Activated CD4-positive, CD25-positive, alpha-beta regulatory T cell treated with anti-CD3 and anti-CD28 coated beads, Interleukin-2, amount 50 U/mL, for 72 hours (primary cell): ENCODE results near the gene C12orf50.
"Not testable (repeated sequence)": the region's sequence is repeated elsewhere in the genome, so short reads cannot be mapped to it uniquely, and the experiment has no call there.

Experiments used
- DNase-seq: peaks from one replicate; pipeline ENCODE4 v3.0.0; 2021

Gene C12orf50, protein sequence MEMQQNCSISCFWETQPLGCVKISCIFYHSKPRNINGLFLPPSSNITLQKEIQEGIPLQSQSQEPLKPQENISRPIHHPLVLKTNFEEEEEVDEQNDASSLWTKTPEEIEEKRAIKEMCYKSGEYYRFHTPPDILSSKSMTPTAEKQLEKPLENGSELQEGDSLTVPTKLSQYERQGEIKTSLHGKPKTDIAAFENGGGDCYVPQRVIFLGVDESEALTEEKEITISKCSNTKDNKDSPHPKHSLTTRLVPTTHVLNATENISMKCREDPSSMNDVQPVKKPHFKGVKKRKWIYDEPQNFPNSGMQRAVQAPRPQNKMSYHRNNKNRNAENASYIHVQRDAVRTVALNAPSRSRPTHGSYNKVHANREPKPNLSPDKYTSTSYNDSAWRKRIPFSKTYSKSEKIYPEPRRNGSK

DNA sequence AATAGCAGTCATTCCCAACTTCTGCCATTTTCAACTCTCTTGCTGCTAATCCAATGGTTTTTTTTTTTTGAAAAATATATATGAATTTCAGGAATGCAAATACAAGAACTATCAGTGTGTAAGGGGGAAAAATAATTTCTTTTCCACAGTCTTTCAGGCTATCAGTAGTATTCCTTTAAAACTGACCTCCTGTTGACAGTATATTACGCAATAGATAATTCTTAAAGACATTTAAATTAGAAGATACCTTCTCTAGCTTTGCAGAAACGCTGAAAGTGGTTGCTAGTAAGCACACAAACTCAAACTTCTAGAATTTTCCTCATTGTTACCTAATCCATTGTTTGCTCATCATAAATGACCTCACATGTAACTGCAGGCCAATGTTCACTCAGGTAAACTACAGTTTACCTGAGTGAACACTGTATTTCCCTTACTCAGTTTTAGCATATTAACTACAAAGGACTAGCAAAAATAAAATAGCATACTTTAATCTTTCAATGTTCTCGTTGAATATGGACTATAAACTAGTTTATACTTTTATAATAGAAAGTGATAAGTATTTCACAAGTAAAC is at the start of gene C12orf50:
C12orf50 (minus strand) TSS at position 309 of the 573 bp plus-strand sequence. CDS start 2,439 bp downstream, outside the sequence.
- DNase-seq, result no peak

DNA sequence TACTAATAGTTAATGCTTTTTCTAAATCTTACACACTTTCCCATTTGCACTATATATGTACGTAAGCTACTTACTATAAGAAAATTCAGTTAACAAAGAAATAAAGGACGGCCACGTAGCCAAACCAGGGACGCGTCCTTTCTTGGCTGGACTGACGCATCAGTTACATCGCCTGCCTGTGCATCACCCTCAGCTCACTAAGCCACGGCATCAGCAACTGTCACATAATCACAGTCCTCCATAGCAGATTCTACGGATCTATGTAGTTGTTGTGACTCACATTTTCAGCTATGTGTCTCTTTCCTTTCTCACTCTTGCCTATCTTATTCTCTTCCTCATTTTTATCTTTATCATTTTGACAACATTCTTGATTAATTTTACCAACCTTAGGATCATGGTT is 38.1 kb upstream of the C12orf50 start:
- DNase-seq, result no peak

DNA sequence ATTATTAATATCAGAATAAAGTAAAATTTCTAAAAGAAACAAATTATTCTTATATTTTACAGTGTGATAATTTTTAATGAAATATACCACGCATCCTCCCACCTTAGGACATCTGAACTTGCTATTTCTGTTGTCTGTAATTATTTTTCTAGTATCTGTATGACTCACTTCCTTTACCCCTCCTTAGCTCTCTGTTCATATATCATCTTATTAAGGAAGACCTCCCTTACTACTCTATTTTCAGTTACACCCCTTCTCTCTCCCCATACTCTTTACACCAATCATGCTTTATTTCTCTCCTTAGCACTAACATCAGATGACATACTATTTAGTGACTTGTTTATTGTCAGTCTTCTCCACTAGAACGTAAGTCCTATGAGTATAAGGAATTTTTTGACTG is 34.2 kb upstream of the C12orf50 start:
- no peak for DNase-seq

DNA sequence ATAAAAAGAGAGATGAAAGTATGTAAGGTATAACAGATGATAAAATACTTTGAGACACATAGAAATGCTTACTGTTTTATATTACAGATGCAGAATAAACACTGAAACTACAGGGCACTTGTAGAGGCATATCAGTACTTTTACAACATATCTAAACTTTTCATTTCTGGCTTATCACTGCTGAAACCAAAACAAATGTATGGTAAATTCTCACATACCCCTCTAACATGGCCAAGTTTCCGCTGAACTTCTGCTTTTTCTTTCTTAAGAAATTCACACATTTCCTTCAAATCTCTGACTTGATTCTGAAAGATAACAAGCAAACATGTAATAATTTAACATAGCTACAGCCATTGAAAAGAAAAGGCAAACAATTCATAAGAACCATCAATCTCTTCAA is 33.3 kb upstream of the C12orf50 start:
- no peak for DNase-seq

DNA sequence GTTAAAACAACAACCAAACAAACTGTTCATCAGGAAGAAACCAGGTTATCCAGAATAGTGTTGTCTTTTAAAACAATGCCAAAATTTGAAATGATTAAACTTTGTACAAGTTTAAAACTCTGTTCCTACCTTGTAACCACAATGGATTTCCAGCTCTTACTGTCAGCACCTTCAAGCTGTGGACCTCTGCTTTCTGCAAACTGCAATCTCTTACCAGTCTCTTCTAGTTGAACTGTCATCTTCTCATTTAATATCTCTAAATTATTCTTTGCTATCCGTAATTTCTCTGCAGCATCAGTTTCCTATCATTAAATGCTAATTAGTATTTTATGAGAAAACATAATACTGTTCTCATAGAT is 29.5 kb upstream of the C12orf50 start:
- DNase-seq, result no peak

DNA sequence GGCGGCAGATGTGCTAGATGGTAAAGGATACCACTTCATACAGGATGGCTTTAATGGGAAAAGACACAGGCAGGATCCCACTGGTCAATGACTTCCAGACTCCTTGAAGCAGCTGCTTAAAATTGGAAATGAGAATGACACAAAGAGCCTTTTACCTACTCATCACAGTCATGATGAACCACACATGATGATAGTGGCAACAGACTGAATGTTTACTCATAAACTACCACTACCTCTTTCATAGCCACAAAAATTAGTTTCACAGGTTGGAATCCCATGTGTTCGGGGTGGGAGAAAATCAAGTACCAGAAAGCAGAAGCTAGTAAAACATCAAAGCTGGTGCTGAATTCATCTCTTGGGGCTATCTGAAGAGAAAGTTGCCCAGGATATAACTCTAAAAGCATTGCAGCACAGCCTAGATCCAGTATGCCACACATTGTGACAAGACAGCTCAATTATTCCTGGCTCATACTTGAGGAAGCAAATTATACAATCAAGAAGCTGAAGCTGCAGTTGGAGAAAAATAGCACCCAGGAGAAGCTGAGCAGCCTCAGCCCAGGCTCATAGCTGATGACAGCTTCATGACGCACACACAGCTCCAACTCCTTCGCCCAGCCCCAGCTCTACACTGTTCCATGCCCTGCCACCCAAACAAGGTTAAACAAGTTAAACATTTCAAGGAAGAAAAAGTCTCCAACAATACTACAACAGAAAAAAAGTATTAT is 29.0 kb upstream of the C12orf50 start:
- DNase-seq, result no peak

DNA sequence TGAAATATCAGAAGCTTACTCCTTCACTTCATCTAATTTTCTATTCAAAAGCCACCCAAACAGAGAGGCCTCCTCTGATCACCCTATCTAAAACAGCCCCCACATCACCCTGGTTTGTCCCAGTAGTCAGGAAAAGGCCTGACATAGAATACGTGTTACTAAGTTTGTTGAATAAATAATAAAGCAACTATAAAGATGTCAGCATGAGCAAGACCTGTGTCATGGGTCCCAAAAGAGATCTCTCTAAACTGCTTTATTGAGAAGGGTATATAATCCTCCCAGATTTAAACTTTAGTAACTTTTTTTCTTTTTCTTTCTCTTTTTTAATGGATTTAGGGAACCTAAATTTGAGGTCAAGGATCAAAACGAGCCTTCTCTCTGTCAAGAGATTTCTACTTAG is 27.4 kb upstream of the C12orf50 start:
- no peak for DNase-seq

DNA sequence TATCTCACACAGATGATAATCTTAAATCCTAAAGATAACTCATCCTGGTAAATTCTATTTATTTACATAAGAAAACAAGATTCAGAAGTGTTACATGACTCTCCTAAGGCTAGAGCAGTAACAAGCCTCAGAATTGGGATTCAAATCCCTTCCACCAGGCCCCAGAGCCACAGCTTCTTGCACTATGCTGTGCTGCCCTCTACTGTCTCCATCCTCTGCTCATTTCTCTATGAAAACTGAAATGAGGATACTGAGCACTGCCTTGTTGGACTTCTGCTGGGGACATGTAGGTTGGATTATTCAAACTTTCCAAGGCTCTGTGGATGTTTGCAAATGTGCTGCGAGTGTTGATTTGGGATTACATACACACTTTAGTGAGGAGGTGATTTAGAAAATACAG is 23.5 kb upstream of the C12orf50 start:
- no peak for DNase-seq

DNA sequence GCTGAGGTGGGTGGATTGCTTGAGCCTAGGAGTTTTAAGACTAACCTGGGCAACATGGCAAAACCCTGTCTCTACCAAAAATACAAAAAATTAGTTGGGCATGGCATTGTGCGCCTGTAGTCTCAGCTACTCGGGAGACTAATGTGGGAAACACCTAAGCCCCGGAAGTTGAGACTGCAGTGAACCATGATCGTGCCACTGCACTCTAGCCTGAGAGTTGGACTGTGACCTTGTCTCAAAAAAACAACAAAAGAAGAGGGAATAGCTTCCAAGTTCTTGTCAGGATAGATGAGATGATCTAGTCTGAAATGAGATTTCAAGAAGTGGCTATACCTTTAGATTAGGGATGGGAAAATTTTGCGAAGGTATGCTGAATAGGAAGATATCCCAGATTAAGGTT is 14.8 kb upstream of the C12orf50 start:
- DNase-seq, result no peak

DNA sequence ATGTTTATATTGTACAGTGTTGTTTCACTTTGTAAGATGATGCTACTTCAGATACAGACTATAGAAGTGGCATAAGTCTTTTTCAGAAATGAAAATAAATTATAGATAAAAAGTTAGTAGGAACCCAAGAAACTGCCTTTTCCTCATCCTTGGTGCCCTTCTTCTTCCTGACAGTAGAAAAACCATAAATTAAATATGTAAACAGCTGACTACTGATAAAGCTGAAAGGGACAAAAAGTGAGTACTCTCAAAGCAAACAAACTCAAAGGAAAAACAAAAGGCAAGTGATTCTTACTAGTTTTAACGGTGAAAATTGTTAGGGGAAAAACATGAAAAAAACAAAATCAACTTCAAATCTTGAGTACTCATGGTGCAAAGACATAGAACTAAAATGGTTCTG is 8.6 kb upstream of the C12orf50 start:
- DNase-seq, result no peak

DNA sequence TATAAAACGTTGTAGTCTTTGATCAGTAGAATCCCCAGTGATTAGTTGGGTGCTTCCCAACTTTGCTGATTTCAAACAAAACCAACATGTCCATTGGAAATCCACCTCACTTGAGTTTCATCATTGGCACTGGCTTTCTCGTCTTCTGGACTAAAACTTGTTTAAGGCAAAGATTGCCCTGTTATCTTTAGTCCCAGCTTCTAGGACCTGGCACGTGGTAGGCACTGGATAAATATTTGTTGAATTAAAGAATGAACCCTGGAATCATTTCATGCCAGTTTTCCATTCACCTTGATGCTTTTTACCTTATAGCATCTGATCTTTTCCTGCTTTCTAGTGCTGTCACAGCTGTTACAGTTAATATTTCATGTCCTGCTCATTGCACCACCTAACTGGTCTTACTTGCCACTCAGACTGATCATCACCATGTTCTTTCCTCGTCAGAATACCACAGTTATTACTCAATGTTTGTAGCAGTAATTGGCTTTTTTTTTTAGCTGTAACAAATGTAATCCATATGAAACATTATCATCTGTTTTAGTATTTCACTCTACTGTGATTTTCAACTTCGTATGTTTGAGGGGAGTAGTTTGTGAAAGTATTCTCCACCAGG is 7.3 kb upstream of the C12orf50 start:
- DNase-seq, result no peak

DNA sequence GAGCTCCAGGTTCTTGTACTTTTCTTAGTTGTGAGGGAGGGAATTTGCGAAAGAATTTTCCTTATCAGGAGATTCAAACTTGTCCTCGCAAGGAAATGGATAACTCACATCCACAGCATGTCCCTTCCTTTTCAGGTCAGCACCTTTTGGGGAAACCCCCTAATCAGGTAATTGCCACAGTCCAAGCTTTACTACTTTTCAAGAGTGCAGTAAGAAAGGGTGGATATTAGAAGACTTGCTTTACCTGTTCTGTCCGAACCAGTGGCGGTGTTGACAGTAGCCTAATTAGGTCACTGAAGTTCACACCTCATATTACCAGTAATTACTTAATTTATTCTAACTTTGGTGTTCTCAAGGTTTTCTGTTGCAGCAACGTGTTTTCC is 6.7 kb upstream of the C12orf50 start:
- DNase-seq, result no peak

DNA sequence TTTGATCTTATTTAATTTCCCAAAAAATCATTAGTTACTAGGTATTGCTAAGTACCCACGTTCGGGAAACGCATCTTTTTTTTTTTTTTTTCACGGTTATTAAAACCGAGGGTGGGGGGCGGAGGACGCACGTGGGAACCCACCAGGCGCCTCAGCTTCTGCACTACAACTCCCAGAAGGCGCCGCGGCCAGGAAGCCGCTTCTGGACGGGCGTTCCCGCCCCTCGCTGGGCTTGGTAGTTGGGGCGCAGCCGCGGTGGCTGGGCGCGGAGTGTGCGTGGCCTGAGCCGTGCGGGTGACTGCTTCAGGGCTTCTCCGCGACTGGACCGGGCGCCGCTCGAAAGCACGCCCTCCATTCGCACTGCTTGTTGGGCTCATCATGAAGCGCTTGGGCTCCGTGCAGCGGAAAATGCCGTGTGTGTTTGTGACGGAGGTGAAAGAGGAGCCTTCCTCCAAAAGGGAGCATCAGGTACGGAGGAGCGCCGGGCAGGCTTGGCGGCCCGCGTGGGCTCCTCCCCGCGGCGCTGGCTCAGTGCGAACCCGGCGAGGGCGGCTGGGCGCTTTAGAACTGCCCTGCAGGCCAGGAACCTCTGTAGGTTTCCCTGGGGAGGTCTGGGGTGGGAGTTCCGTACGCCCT is 6.2 kb upstream of the C12orf50 start:
- peak; percentile 89 for DNase-seq

DNA sequence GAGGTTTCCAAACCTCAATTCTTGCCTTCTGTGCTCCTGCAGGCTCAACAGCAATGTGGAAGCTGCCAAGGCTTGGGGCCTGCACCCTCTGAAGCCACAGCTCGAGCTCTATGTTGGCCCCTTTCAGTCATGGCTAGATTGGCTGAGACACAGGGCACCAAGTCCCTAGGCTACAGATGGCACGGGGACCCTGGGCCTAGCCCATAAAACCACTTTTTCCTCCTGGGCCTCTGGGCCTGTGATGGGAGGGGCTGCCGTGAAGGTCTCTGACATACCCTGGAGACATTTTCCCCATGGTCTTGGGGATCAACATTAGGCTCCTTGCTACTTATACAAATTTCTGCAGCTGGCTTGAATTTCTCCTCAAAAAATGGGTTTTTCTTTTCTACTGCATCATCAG is 2.0 kb upstream of the C12orf50 start:
- not testable (repeated sequence) for DNase-seq

DNA sequence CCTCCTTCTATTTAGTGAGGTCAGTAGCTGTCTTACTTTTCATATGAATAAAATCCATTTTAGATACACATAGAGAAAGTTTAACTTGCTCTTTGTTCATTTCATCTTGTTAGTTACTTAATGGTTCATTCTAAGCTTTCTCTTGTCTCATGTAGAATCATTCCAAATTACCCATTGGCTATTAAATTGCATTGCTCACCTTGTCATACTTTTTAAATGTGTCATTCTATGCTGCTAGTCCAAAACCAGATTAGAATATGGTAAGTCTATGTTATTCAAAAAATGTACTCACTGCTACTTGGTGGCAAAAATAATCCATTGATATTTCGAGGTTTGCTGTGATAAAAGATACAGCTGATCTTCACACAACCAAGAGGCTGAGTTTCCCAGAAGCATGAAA is 3.0 kb downstream of the C12orf50 start:
- no peak for DNase-seq

DNA sequence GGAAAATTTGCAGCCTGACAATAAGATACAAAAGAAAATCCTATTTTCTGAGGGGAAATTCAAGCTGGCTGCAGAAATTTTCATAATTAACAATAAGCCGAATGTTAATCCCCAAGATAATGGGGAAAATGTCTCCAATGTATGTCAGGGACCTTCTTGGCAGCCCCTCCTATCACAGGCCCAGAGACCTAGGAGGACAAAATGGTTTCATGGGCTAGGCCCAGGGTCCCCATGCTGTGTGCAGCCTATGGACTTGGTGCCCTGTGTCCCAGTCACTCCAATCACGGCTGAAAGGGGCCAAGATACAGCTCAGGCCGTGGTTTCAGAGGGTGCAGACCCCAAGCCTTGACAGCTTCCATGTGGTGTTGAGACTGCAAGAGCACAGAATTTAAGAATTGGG is 11.2 kb downstream of the C12orf50 start:
- no peak for DNase-seq

DNA sequence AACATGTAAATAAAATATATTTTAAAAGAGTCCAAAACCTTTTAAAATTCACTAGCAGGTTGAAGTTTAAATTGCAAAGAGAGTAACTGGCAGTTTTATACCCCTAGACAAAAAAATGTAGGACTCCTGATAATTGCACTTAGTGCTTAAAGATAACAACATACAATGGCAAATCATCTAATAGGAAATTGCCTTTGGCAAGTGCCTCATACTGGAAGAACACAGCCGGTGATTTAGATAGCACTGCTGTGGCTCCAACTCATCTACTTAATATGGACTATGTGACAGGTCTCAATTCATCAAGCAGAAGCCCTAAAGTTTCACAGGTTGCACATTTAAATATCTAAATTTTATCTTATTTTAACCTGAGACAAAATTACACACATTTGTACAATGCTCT is 13.4 kb downstream of the C12orf50 start:
- no peak for DNase-seq

DNA sequence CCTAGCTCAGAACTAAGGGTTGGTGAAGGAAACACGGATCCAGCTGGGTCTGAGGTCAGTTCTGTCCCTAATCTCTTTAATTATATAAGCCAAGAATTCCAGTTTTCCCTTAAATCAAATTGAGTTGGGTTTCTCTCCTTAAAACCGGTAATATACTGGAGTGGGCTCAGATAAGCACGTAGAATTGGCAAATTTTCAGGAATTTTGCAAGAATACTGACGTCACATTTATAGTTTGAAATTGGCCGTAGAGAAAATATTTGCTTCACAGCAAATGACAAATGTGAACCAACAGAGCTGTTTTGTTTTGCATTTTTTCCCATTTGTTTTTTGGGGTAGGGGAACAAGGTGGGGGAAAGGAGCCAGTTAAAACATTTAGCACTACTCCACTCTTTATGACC is 17.4 kb downstream of the C12orf50 start:
- no peak for DNase-seq

DNA sequence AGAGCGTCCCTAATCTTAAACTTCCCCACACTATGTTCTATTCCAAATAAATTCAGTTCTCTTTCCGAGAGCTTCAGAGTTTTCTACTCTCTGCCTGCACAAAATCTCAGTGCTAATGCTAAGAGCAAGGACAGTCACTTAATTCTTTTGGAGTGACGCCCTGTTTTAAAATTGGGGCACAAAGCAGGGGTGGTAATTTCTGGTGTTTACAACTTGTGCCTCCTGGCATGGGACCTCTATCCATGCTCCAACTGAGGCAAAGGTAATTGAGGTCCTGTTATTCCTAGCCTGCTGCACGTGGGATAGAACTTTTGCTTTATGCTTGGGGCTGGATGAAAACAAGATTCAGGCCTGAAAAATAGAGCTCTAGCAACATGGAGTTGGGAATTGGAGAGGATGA is 22.9 kb downstream of the C12orf50 start:
- DNase-seq, result no peak

DNA sequence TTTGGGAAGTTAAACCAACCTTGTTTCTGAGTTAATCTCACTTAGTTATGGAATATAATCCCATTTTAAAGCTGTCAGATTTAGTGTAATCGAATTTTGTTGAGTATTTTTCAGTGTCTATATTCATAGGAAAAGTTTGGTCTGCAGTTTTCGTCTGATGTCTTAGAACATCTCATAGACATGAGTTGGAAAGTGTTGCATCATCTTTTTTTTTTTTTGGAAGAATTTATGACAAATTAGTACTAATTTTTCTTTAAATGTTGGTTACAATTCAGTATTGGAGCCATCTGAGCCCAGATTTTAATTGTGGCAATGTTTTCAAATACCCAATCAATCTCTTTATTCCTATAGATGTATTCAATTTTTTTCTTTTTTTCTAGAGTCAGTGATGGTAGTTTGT is 27.9 kb downstream of the C12orf50 start:
- DNase-seq, result no peak

DNA sequence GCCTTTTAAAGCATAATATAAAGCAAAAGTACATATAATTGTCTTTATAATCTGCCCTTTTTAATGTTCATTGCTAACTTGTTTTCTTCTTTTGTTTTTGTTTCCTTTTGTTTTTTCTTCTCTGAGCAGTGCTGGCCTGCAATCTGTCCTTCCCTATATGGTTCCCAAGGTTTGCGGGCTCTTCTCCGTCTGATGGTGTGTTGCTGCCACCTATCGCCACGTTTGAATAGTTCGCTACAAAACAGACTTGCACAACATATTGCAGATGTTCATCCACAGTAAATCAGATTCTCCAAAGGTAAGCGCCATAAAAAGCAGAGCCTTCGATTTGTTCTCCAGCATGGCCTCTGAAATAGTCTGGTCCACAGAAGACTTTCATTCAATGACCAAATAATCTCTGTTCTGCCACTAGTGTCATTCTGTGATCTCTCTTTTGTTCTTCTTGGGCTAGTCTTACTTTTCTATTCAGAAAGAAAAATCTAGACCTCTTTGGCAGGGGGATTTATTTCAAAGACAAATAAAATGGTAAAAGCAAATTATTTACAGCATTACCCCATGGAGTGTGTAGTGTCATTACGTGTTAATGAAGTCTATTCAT is 33.5 kb downstream of the C12orf50 start:
- no peak for DNase-seq

DNA sequence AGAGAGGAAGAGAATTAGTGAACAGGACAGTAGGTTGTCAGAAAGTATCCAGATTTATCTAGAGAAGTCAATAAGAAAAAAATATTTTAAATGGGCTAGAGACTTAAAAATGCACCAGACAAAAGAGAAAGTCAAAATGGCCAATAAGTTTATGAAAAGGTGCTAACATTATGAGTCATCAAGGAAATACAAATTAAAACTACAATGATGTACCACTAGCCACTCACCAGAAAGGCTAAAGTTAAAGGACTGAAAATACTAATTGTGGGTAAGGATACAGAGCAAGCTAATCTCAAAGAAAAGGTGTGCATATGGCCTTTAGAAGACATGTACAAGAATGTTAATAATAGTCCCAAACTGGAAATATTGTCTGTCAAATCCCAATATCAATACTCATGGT is 37.7 kb downstream of the C12orf50 start:
- DNase-seq, result no peak

DNA sequence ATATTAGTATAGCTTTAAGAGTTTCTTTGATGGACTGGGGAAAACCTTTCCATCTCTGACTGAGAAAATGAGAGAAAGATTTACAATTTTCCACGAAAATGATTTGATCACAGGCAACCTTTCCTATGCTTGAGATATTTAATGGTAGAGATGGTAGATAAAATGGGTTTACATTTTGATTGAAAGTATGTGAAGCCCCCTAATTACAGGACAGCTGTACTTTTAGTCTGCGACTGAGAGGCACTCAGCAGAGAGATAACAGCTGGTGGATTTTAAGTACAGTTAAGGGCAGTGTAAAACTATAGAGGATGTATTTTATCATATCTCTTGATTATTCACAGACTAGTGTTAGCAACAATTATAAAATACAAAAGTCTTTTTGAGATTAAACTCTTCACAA is 40.7 kb downstream of the C12orf50 start:
- no peak for DNase-seq
